Measurements from ENCODE around the gene BRSK1. TPM values are rescaled to one million over a fixed set of nuclear protein-coding genes. Genes with fewer than 3 reads are reported as not detected.

Gene BRSK1
- total and polyA plus RNA-seq, 9 donors, result 1.9 to 11.3 (median 4.8) TPM

GRCh38 chr19:55319785-55320184 is 36.0 kb downstream of the BRSK1 start:
- Histone ChIP-seq H3K9me3 (no peaks in the 10 kb centered on the region), H3K4me1 (ENCODE audit: insufficient read depth) (no peaks in the 10 kb centered on the region), H3K27me3 (no peaks in the 10 kb centered on the region), H3K4me3 (no peak overlapping the region), H3K27ac (no peak overlapping the region), H3K36me3 (no peaks in the 10 kb centered on the region)
- TF ChIP-seq EP300 (IDR thresholded peaks at IDR 0.05) (no peak), POLR2A (IDR thresholded peaks at IDR 0.05) (no peak), CTCF (IDR thresholded peaks at IDR 0.05) (no peak)
- intact Hi-C loops (cut with DNase I), result no loop called here
- peak in 4 of 5 donors; percentile 36 to 75 (median 56) for DNase-seq
- WGBS, 3 donors, result 5 to 18% (median 7%) methylated on average over 21 of the region's 21 CpGs

- H3K4me1 ChIP-seq (ENCODE audit: insufficient read depth), result no peaks in the 10 kb centered on the region
- intact Hi-C loops (cut with DNase I), result no loop called here
- no peak for DNase-seq
- WGBS, 3 donors, result 79 to 92% (median 86%) methylated on average over 7 to 8 of the region's 8 CpGs
- H3K27ac ChIP-seq, result no peak overlapping the region
- TF ChIP-seq EP300 (IDR thresholded peaks at IDR 0.05), result no peak
- TF ChIP-seq POLR2A (IDR thresholded peaks at IDR 0.05), result no peak
- H3K4me3 ChIP-seq, result no peak overlapping the region
- H3K36me3 ChIP-seq, result no peaks in the 10 kb centered on the region
- H3K27me3 ChIP-seq, result no peaks in the 10 kb centered on the region
- H3K9me3 ChIP-seq, result no peaks in the 10 kb centered on the region
These were observed 37.1 kb downstream of the BRSK1 start for GRCh38 chr19:55320844-55321419.

GRCh38 chr19:55321466-55322137 is 37.8 kb downstream of the BRSK1 start:
- intact Hi-C loops (cut with DNase I), result no loop called here
- Histone ChIP-seq H3K4me1 (ENCODE audit: insufficient read depth) (no peaks in the 10 kb centered on the region), H3K4me3 (no peak overlapping the region), H3K9me3 (no peaks in the 10 kb centered on the region), H3K27ac (no peak overlapping the region), H3K36me3 (no peaks in the 10 kb centered on the region), H3K27me3 (no peaks in the 10 kb centered on the region)
- no peak for DNase-seq
- WGBS, 3 donors, result 79 to 81% (median 80%) methylated on average over 9 of the region's 9 CpGs
- TF ChIP-seq CTCF (IDR thresholded peaks at IDR 0.05) (no peak), EP300 (IDR thresholded peaks at IDR 0.05) (no peak), POLR2A (IDR thresholded peaks at IDR 0.05) (no peak)

GRCh38 chr19:55322204-55322885 is 38.5 kb downstream of the BRSK1 start:
- 56 to 72% (median 64%) methylated on average over 12 of the region's 12 CpGs for WGBS, 3 donors

More at GRCh38 chr19:55322204-55322885, 38.5 kb downstream of the BRSK1 start:
- Histone ChIP-seq H3K27me3 (no peaks in the 10 kb centered on the region), H3K4me3 (no peak overlapping the region), H3K27ac (no peak overlapping the region), H3K4me1 (ENCODE audit: insufficient read depth) (no peaks in the 10 kb centered on the region), H3K36me3 (no peaks in the 10 kb centered on the region), H3K9me3 (no peaks in the 10 kb centered on the region)
- TF ChIP-seq CTCF (IDR thresholded peaks at IDR 0.05), result no peak
- TF ChIP-seq EP300 (IDR thresholded peaks at IDR 0.05), result no peak
- TF ChIP-seq POLR2A (IDR thresholded peaks at IDR 0.05), result no peak
- intact Hi-C loops (cut with DNase I), result no loop called here
- no peak for DNase-seq
